ENCODE measurements around the gene PARD3B.

DNA sequence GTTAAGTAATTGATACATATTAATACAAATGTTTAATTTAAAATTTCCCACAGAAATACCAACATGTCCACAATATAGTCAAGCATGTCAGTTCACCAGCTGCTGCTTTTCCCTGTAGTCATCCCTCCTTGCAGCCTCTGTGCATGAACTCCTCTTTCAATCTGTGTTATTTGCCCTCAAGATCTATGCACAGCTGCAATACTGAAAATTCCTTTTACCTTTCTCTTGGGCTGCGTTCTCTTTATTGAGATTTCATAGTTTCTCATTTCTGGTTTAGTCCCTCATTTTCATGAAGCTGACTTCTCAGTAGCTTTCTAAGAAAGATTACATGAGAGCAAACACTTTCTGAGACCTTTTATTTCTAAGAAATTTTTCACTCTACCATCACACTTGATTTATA is 464.9 kb downstream of the PARD3B start:
- TF ChIP-seq CTCF (IDR thresholded peaks at IDR 0.05) (no peak), POLR2A (IDR thresholded peaks at IDR 0.05) (no peak)

Measured in lower leg skin (tissue), 3 donors.